K562 (cell line): ENCODE results near the gene GTF2A1. TPM values are rescaled to one million over a fixed set of nuclear protein-coding genes. Genes with fewer than 3 reads are reported as not detected.

Experiments
- ATAC-seq: fragments of 200-7000 bp; cut with Tn5 transposase; 3 replicates; pipeline ENCODE4 v1.9.1; 2020; ENCODE audit warnings: moderate library complexity
- BruUV-seq: library from RNA; stranded (reverse); fragments of 400-500 nt; replicated peaks from 2 replicates; lab custom pipeline; 2021; lab: Mats Ljungman, UMichigan
- CTCF ChIA-PET: fragments of 300-600 bp; formaldehyde crosslinking; extraction: SDS; loops from one replicate; lab custom pipeline; 2021; ENCODE audit warnings: low intra/inter-chr PET ratio; lab: Yijun Ruan, JAX
- POLR2A ChIA-PET: fragments of 300-600, 350-650 bp; sonication (Branson Sonifier 250); formaldehyde crosslinking; extraction: SDS; loops from one replicate; lab custom pipeline; 2021; ENCODE audit warnings: antibody characterized with exemption, inconsistent platforms; lab: Yijun Ruan, JAX
- DNase-seq, 4 experiments: peaks; one replicate each; pipeline versions ENCODE4 v3.0.0 to v3.0.0-alpha.2; 2011 to 2018; ENCODE audit warnings: low spot score in 3 of 4, mixed read lengths in 3 of 4; ENCODE audit errors: extremely low read depth in 1 of 4
- FAIRE-seq: peaks from 2 replicates; lab custom pipeline; 2011; peaks lifted over from hg19 to GRCh38; lab: Jason Lieb, UNC
- H2AFZ ChIP-seq: 2 replicates; pipeline ENCODE4 v1.6.0; 2011; ENCODE audit warnings: low read depth, low read length, control low read depth, inconsistent platforms
- H3K27ac ChIP-seq: fragments of 200-600 bp; 3 replicates; pipeline ENCODE4 v1.8.0; 2011; ENCODE audit warnings: low read depth, mild to moderate bottlenecking, control low read depth, inconsistent platforms, low read length, moderate library complexity, mixed read lengths; ENCODE audit errors: extremely low read depth
- H3K27me3 ChIP-seq, 2 experiments: fragments of 300-600 bp in 1 of 2; 2 replicates in 1 of 2; 3 replicates in 1 of 2; pipeline versions ENCODE4 v1.6.0 to v1.8.0; 2011; ENCODE audit warnings: inconsistent platforms in 2 of 2, low read length in 2 of 2, mild to moderate bottlenecking in 1 of 2, mixed read lengths in 1 of 2, moderate library complexity in 1 of 2; ENCODE audit not compliant: control insufficient read depth in 2 of 2, insufficient read depth in 2 of 2
- H3K36me3 ChIP-seq: fragments of 300-600 bp; 3 replicates; pipeline ENCODE4 v1.8.0; 2011; ENCODE audit warnings: mild to moderate bottlenecking, low read length, inconsistent platforms; ENCODE audit not compliant: control insufficient read depth, insufficient read depth
- H3K4me1 ChIP-seq, 2 experiments: fragments of 200-600 bp in 1 of 2; replicated peaks in 1 of 2; 2 replicates in 1 of 2; 3 replicates in 1 of 2; pipeline versions ENCODE4 v1.5.1 to v1.8.0; 2011; ENCODE audit warnings: inconsistent platforms in 2 of 2, low read length in 2 of 2, mild to moderate bottlenecking in 1 of 2, mixed read lengths in 1 of 2, moderate library complexity in 1 of 2; ENCODE audit not compliant: control insufficient read depth in 2 of 2, insufficient read depth in 2 of 2
- H3K4me2 ChIP-seq: 2 replicates; pipeline ENCODE4 v1.6.1; 2011; ENCODE audit warnings: low read length, control low read depth, inconsistent platforms, mixed read lengths; ENCODE audit not compliant: insufficient read depth
- H3K4me3 ChIP-seq: fragments of 200-600 bp; sonication (generic), shearing (Covaris generic); 2 replicates; pipeline ENCODE4 v1.5.1; 2016; ENCODE audit warnings: control low read depth, inconsistent platforms
- H3K79me2 ChIP-seq: fragments of 200-600 bp; 3 replicates; pipeline ENCODE4 v1.8.0; 2011; ENCODE audit warnings: low read length, inconsistent platforms; ENCODE audit not compliant: control insufficient read depth, insufficient read depth
- H3K9ac ChIP-seq, 2 experiments: 2 replicates each; pipeline versions ENCODE4 v1.6.0 to v1.6.1; 2011; ENCODE audit warnings: low read depth in 2 of 2, low read length in 2 of 2, control low read depth in 1 of 2, inconsistent platforms in 1 of 2, mild to moderate bottlenecking in 1 of 2, mixed read lengths in 1 of 2; ENCODE audit not compliant: insufficient read depth in 1 of 2
- H3K9me1 ChIP-seq: one replicate; pipeline ENCODE4 v1.6.0; 2011; ENCODE audit warnings: inconsistent platforms, mild to moderate bottlenecking, low read length, moderate library complexity; ENCODE audit not compliant: control insufficient read depth, insufficient read depth
- H3K9me3 ChIP-seq: replicated peaks from 2 replicates; pipeline ENCODE4 v1.5.1; 2011; ENCODE audit warnings: low read depth, low read length, inconsistent platforms; ENCODE audit not compliant: control insufficient read depth, insufficient read depth
- H4K20me1 ChIP-seq: replicated peaks from 2 replicates; pipeline ENCODE4 v1.6.1; 2011; ENCODE audit warnings: low read length, inconsistent platforms, mixed read lengths; ENCODE audit not compliant: control insufficient read depth, insufficient read depth
- ADNP ChIP-seq: fragments of 200-800 bp; sonication (Bioruptor generic); IDR thresholded peaks from 2 replicates; pipeline ENCODE4 v1.6.1; 2016; ENCODE audit warnings: missing genetic modification characterization, missing compliant biosample characterization
- BCOR ChIP-seq: fragments of 450-650 bp; IDR thresholded peaks from 2 replicates; pipeline ENCODE4 v1.6.1; 2016
- COPS2 ChIP-seq: fragments of 450-650 bp; conservative IDR thresholded peaks from 2 replicates; pipeline ENCODE4 v1.6.1; 2016; ENCODE audit warnings: mild to moderate bottlenecking, moderate library complexity
- KDM4B ChIP-seq, 2 experiments: fragments of 450-650 bp in 1 of 2; sonication (generic) in 1 of 2; IDR thresholded peaks; 2 replicates each; pipeline ENCODE4 v1.6.1; 2016 to 2017; ENCODE audit warnings: borderline replicate concordance in 2 of 2, antibody characterized with exemption in 1 of 2, low read depth in 1 of 2, mild to moderate bottlenecking in 1 of 2
- NR4A1 ChIP-seq, 2 experiments: fragments of 250-450 bp in 1 of 2; fragments of 450-650 bp in 1 of 2; sonication (Bioruptor Pico) in 1 of 2; IDR thresholded peaks; 2 replicates each; pipeline versions ENCODE4 v1.4.0 to v1.6.1; 2016 to 2020; ENCODE audit warnings: mild to moderate bottlenecking in 2 of 2, missing compliant biosample characterization in 1 of 2, missing genetic modification characterization in 1 of 2, moderate library complexity in 1 of 2
- PRMT5 ChIP-seq: sonication (generic); formaldehyde crosslinking; IDR thresholded peaks from 2 replicates; pipeline ENCODE4 v1.5.0; 2020; ENCODE audit warnings: missing genetic modification reagents
- RBM25 ChIP-seq: fragments of 200-400 bp; formaldehyde crosslinking; IDR thresholded peaks from 2 replicates; pipeline ENCODE4 v1.6.1; 2018; ENCODE audit warnings: low read length, low read depth, moderate library complexity; ENCODE audit not compliant: severe bottlenecking
- ZNF174 ChIP-seq: fragments of 250-450 bp; sonication (Bioruptor Pico); IDR thresholded peaks from 2 replicates; pipeline ENCODE4 v1.4.0; 2020; ENCODE audit warnings: mild to moderate bottlenecking
- WGBS: fragments of 100-300 bp; shearing (Covaris generic); methylation state at CpG from one replicate; pipeline ENCODE4 v1.1.6; 2016; ENCODE audit warnings: low coverage, mixed read lengths; ENCODE audit not compliant: insufficient coverage; ENCODE audit errors: missing lambda C conversion rate; 5-methylcytosine and 5-hydroxymethylcytosine counted together
- in situ Hi-C: fragments of 300-500 bp; cut with MboI; formaldehyde crosslinking; loops from 4 replicates; pipeline ENCODE4 v1.15.0; 2018; ENCODE audit warnings: inconsistent platforms, mixed read lengths
- intact Hi-C: fragments of 100-400 bp; cut with micrococcal nuclease; formaldehyde crosslinking; loops from 2 replicates; pipeline ENCODE4 v1.14.2; 2022
- polyA plus RNA-seq, 8 experiments: library from polyadenylated mRNA; depleted of rRNA in 4 of 8; stranded (reverse) in 5 of 8; unstranded in 3 of 8; fragments of >200 nt; fragmentation: Nextera tagmentation in 2 of 8; fragmentation: Illumina TruSeq in 1 of 8; extraction: Ambion mirVana in 2 of 8; extraction: Trizol in 1 of 8; gene quantifications; 2 replicates each; pipeline versions ENCODE4 v1.2.1 to v1.2.3, GENCODE V29; 2011 to 2014; ENCODE audit warnings: inconsistent platforms in 1 of 8, missing spikeins in 1 of 8
- total RNA-seq, 7 experiments: library from RNA; depleted of rRNA in 6 of 7; stranded (reverse); fragments of >200 nt in 6 of 7; fragmentation: Illumina TruSeq in 2 of 7; extraction: Trizol in 2 of 7; gene quantifications; 2 replicates each; pipeline versions ENCODE4 v1.2.1 to v1.2.3, GENCODE V29; 2011 to 2021; ENCODE audit warnings: low replicate concordance in 1 of 7
- TF ChIP-seq, protein P1 (sequence below): fragments of 250-450 bp; sonication (Bioruptor Pico); IDR thresholded peaks from 2 replicates; pipeline ENCODE4 v1.4.0; 2020; ENCODE audit warnings: mild to moderate bottlenecking, moderate library complexity
- TF ChIP-seq, protein P2 (sequence below), 2 experiments: IDR thresholded peaks; 2 replicates each; pipeline ENCODE4 v1.6.1; 2011; ENCODE audit warnings: borderline replicate concordance in 1 of 2, control low read depth in 1 of 2, low read depth in 1 of 2, low read length in 1 of 2, mild to moderate bottlenecking in 1 of 2, mixed read lengths in 1 of 2, moderate library complexity in 1 of 2; ENCODE audit not compliant: insufficient read depth in 1 of 2, insufficient read length in 1 of 2, poor library complexity in 1 of 2, severe bottlenecking in 1 of 2; ENCODE audit errors: extremely low read depth in 1 of 2
- TF ChIP-seq, protein P3 (sequence below): fragments of 450-650 bp; formaldehyde crosslinking; IDR thresholded peaks from 2 replicates; pipeline ENCODE4 v1.4.0; 2022; ENCODE audit warnings: missing genetic modification characterization
- TF ChIP-seq, protein P4 (sequence below): fragments of 450-650 bp; formaldehyde crosslinking; IDR thresholded peaks from 2 replicates; pipeline ENCODE4 v1.4.0; 2022; ENCODE audit warnings: missing genetic modification characterization

The GTF2A1 gene
- total and polyA plus RNA-seq, 9 of the 15 experiments (the other 6 are each of a cell fraction or from before 2014, with no cell fraction given), result 3.4 to 22.8 (median 14.7) TPM

DNA sequence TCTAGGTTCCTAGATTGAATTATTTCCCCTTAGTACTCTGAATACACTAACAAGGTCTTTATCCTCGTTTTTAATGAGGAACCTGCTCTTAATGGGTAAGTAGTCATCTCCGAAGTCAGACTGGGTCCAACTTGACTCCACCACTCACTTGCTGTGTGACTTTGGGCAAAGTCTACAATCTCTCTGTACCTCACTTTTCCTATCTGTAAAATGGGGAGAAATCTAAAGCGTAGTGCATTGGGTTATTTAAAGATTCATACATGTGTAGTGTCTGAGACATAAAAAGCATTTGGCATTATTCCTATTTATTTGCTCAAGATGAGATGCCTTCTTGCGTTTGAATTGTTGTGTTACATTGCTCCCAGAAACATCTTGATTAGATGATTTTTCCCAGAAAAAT lies 51.5 kb downstream of the GTF2A1 start:
- Histone ChIP-seq H3K36me3 (no peaks in the 10 kb centered on the region), H3K79me2 (no peaks in the 10 kb centered on the region), H3K27me3 (no peaks in the 10 kb centered on the region), H4K20me1 (no peaks in the 10 kb centered on the region), H3K9me1 (no peaks in the 10 kb centered on the region), H2AFZ (peak overlapping the region; percentile 100), H3K4me3 (no peak overlapping the region), H3K9ac (no peak overlapping the region), H3K4me1 (peaks cover 4 to 8% of the 10 kb centered on the region in 2 experiments; a peak in 4 of 5 replicates), H3K4me2 (no peak overlapping the region), H3K27ac (no peak overlapping the region), H3K9me3 (no peaks in the 10 kb centered on the region)
- ATAC-seq, result no peak
- in situ Hi-C loops, result no loop called here
- FAIRE-seq, result no peak
- BruUV-seq, result no TSS peak
- intact Hi-C loops, result no loop called here
- DNase-seq, result no peak
- peak; percentile 57; the same call in 1 of the 2 replicates for TF ChIP-seq BCOR
- no peak for TF ChIP-seq PRMT5
- TF ChIP-seq, protein P1, sequence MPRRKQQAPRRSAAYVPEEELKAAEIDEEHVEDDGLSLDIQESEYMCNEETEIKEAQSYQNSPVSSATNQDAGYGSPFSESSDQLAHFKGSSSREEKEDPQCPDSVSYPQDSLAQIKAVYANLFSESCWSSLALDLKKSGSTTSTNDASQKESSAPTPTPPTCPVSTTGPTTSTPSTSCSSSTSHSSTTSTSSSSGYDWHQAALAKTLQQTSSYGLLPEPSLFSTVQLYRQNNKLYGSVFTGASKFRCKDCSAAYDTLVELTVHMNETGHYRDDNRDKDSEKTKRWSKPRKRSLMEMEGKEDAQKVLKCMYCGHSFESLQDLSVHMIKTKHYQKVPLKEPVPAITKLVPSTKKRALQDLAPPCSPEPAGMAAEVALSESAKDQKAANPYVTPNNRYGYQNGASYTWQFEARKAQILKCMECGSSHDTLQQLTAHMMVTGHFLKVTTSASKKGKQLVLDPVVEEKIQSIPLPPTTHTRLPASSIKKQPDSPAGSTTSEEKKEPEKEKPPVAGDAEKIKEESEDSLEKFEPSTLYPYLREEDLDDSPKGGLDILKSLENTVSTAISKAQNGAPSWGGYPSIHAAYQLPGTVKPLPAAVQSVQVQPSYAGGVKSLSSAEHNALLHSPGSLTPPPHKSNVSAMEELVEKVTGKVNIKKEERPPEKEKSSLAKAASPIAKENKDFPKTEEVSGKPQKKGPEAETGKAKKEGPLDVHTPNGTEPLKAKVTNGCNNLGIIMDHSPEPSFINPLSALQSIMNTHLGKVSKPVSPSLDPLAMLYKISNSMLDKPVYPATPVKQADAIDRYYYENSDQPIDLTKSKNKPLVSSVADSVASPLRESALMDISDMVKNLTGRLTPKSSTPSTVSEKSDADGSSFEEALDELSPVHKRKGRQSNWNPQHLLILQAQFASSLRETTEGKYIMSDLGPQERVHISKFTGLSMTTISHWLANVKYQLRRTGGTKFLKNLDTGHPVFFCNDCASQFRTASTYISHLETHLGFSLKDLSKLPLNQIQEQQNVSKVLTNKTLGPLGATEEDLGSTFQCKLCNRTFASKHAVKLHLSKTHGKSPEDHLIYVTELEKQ (CRISPR knock-in tag), result no peak
- TF ChIP-seq KDM4B (IDR thresholded peaks at IDR 0.05; ENCODE audit: borderline replicate concordance in 2 of 2, low read depth in 1 of 2), result no peak
- TF ChIP-seq COPS2, result no peak
- no peak for TF ChIP-seq NR4A1 (CRISPR knock-in tag; IDR thresholded peaks at IDR 0.05)
- TF ChIP-seq NR4A1 (tag; IDR thresholded peaks at IDR 0.05), result no peak
- TF ChIP-seq, protein P2, sequence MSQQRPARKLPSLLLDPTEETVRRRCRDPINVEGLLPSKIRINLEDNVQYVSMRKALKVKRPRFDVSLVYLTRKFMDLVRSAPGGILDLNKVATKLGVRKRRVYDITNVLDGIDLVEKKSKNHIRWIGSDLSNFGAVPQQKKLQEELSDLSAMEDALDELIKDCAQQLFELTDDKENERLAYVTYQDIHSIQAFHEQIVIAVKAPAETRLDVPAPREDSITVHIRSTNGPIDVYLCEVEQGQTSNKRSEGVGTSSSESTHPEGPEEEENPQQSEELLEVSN (IDR thresholded peaks at IDR 0.05; ENCODE audit: borderline replicate concordance in 1 of 2, extremely low read depth in 1 of 2, insufficient read depth in 1 of 2, insufficient read length in 1 of 2, low read depth in 1 of 2, low read length in 1 of 2, poor library complexity in 1 of 2, severe bottlenecking in 1 of 2), result no peak
- TF ChIP-seq RBM25, result peak; percentile 79
- TF ChIP-seq ZNF174, result no peak
- TF ChIP-seq, protein P3, sequence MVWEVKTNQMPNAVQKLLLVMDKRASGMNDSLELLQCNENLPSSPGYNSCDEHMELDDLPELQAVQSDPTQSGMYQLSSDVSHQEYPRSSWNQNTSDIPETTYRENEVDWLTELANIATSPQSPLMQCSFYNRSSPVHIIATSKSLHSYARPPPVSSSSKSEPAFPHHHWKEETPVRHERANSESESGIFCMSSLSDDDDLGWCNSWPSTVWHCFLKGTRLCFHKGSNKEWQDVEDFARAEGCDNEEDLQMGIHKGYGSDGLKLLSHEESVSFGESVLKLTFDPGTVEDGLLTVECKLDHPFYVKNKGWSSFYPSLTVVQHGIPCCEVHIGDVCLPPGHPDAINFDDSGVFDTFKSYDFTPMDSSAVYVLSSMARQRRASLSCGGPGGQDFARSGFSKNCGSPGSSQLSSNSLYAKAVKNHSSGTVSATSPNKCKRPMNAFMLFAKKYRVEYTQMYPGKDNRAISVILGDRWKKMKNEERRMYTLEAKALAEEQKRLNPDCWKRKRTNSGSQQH (CRISPR knock-in tag), result no peak
- TF ChIP-seq, protein P4, sequence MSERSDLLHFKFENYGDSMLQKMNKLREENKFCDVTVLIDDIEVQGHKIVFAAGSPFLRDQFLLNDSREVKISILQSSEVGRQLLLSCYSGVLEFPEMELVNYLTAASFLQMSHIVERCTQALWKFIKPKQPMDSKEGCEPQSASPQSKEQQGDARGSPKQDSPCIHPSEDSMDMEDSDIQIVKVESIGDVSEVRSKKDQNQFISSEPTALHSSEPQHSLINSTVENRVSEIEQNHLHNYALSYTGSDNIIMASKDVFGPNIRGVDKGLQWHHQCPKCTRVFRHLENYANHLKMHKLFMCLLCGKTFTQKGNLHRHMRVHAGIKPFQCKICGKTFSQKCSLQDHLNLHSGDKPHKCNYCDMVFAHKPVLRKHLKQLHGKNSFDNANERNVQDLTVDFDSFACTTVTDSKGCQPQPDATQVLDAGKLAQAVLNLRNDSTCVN (CRISPR knock-in tag), result no peak
- peak; percentile 54; the same call in 1 of the 2 replicates for TF ChIP-seq ADNP
- 64% methylated on average over 4 of the region's 4 CpGs for whole genome bisulfite sequencing
- CTCF ChIA-PET, result no interaction called here
- POLR2A ChIA-PET, result interaction anchor here (0.7 kb wide), 1 partner anchor 216 kb away, joined by 3 read pairs; no protein-coding TSS in a partner anchor
